Colonic mucosa (tissue), 4 donors: ENCODE measurements around the gene ZDHHC4. TPM values are rescaled to one million over a fixed set of nuclear protein-coding genes. Genes with fewer than 3 reads are reported as not detected.

Source experiments
- DNase-seq: peaks from one replicate; pipeline ENCODE4 v3.0.0-alpha.2; 2020
- H3K27ac ChIP-seq: fragments of 200-600 bp; one replicate; pipeline ENCODE4 v1.8.0; 2021
- H3K27me3 ChIP-seq: fragments of 200-600 bp; one replicate; pipeline ENCODE4 v1.8.0; 2021
- H3K36me3 ChIP-seq: fragments of 200-600 bp; one replicate; pipeline ENCODE4 v1.8.0; 2021
- H3K4me1 ChIP-seq: fragments of 200-600 bp; one replicate; pipeline ENCODE4 v1.8.0; 2021; ENCODE audit warnings: mild to moderate bottlenecking
- H3K4me3 ChIP-seq: fragments of 200-600 bp; one replicate; pipeline ENCODE4 v1.8.0; 2021
- H3K9ac ChIP-seq, 2 donors: one replicate each; pipeline ENCODE4 v1.7.0; 2013; ENCODE audit warnings: control low read depth in 2 of 2, low read depth in 2 of 2, low read length in 2 of 2
- H3K9me3 ChIP-seq: fragments of 200-600 bp; one replicate; pipeline ENCODE4 v1.8.0; 2021
- intact Hi-C: fragments of 100-400 bp; cut with DNase I; formaldehyde crosslinking; loops from one replicate; pipeline ENCODE4 v1.14.1; 2022
- total RNA-seq, 2 donors: library from RNA; stranded (reverse); fragmentation: NEBNext Ultra II Directional in 1 of 2; extraction: Animal tissue kit (Norgen Biotek cat#: 25700) in 1 of 2; gene quantifications; one replicate each; pipeline ENCODE4 v1.2.1, GENCODE V29; 2021
- TF ChIP-seq, protein P1 (sequence below): fragments of 200-600 bp; IDR thresholded peaks from one replicate; pipeline ENCODE4 v1.8.0; 2022; ENCODE audit warnings: antibody characterized with exemption, mild to moderate bottlenecking
- donor health status: healthy.
- donor health status: DM: no; HTN: no; CAD: no.
- donor health status: DM: no; HTN: no; CAD: no.

ZDHHC4 gene
- total RNA-seq, 2 donors from 2014 or later: 34.8 to 40.1 TPM

DNA sequence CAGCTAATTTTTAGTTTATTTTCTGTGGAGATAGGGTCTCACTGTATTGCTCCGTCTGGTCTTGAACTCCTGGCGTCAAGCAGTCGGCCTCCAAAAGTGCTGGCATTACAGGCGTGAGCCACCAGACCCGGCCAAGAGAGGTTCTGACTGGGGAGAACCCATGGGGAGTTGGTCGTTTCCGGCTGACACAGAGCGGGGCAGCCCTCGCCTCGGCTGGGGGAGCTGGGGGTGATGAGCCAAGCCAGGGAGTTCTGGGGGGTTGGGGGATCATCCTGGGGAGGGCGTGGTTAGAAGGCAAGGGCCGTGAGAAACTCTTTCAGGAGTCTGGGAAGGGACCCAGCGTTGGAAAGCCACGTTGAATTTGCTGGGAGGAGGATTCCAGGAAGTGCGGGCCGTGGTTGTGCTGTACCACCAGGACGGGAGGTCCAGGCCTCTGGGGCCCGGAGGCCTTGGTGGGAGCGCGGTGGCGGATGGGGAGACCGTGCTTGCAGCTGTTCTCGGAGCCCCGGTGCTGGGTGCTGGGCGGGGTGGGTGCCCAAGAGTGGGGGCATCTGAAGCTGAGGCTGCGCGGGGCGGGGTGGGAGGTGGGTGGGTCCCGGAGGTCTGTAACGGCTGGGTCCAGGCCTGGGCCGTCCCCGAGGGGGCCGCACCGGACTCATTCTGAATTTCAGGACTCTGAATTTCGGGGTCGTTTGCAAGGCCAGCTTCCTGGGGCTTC lies 29.8 kb downstream of the ZDHHC4 start:
- TF ChIP-seq, protein P1, sequence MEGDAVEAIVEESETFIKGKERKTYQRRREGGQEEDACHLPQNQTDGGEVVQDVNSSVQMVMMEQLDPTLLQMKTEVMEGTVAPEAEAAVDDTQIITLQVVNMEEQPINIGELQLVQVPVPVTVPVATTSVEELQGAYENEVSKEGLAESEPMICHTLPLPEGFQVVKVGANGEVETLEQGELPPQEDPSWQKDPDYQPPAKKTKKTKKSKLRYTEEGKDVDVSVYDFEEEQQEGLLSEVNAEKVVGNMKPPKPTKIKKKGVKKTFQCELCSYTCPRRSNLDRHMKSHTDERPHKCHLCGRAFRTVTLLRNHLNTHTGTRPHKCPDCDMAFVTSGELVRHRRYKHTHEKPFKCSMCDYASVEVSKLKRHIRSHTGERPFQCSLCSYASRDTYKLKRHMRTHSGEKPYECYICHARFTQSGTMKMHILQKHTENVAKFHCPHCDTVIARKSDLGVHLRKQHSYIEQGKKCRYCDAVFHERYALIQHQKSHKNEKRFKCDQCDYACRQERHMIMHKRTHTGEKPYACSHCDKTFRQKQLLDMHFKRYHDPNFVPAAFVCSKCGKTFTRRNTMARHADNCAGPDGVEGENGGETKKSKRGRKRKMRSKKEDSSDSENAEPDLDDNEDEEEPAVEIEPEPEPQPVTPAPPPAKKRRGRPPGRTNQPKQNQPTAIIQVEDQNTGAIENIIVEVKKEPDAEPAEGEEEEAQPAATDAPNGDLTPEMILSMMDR: no peak
- no peaks in the 10 kb centered on the region for H3K27me3 ChIP-seq
- H3K4me3 ChIP-seq: no peak overlapping the region
- no peaks in the 10 kb centered on the region for H3K4me1 ChIP-seq
- intact Hi-C loops: no loop called here
- no peak overlapping the region for H3K9ac ChIP-seq
- no peaks in the 10 kb centered on the region for H3K36me3 ChIP-seq
- H3K9me3 ChIP-seq: no peaks in the 10 kb centered on the region
- H3K27ac ChIP-seq: no peak overlapping the region
- no peak for DNase-seq

GRCh38 chr7:6607651-6608051 lies 30.4 kb downstream of the ZDHHC4 start:
- H3K27ac ChIP-seq: no peak overlapping the region
- H3K36me3 ChIP-seq: no peaks in the 10 kb centered on the region
- DNase-seq: no peak
- H3K27me3 ChIP-seq: no peaks in the 10 kb centered on the region
- H3K4me1 ChIP-seq: no peaks in the 10 kb centered on the region
- intact Hi-C loops: no loop called here
- TF ChIP-seq, protein P1: no peak
- H3K9me3 ChIP-seq: no peaks in the 10 kb centered on the region
- no peak overlapping the region for H3K4me3 ChIP-seq
- H3K9ac ChIP-seq: no peak overlapping the region

GRCh38 chr7:6608081-6608480 lies 30.8 kb downstream of the ZDHHC4 start:
- Histone ChIP-seq H3K36me3 (no peaks in the 10 kb centered on the region), H3K4me3 (no peak overlapping the region)

GRCh38 chr7:6608794-6609193 lies 31.5 kb downstream of the ZDHHC4 start:
- intact Hi-C loops: no loop called here
- TF ChIP-seq, protein P1: no peak
- no peak for DNase-seq

More at GRCh38 chr7:6608081-6608480, 30.8 kb downstream of the ZDHHC4 start:
- Histone ChIP-seq H3K9me3 (no peaks in the 10 kb centered on the region), H3K4me1 (no peaks in the 10 kb centered on the region), H3K27me3 (no peaks in the 10 kb centered on the region), H3K27ac (no peak overlapping the region), H3K9ac (no peak overlapping the region)
- TF ChIP-seq, protein P1: no peak
- no peak for DNase-seq
- intact Hi-C loops: no loop called here

GRCh38 chr7:6612819-6613218 lies 35.6 kb downstream of the ZDHHC4 start:
- peaks cover 17% of the 10 kb centered on the region for H3K27me3 ChIP-seq
- no peaks in the 10 kb centered on the region for H3K9me3 ChIP-seq
- no peaks in the 10 kb centered on the region for H3K4me1 ChIP-seq
- DNase-seq: no peak
- H3K27ac ChIP-seq: no peak overlapping the region
- H3K9ac ChIP-seq: no peak overlapping the region
- no peaks in the 10 kb centered on the region for H3K36me3 ChIP-seq
- H3K4me3 ChIP-seq: no peak overlapping the region
- intact Hi-C loops: no loop called here
- TF ChIP-seq, protein P1: no peak

More at GRCh38 chr7:6608794-6609193, 31.5 kb downstream of the ZDHHC4 start:
- H3K27ac ChIP-seq: no peak overlapping the region
- H3K9ac ChIP-seq: no peak overlapping the region
- no peaks in the 10 kb centered on the region for H3K9me3 ChIP-seq
- no peaks in the 10 kb centered on the region for H3K4me1 ChIP-seq
- H3K36me3 ChIP-seq: no peaks in the 10 kb centered on the region
- no peak overlapping the region for H3K4me3 ChIP-seq
- no peaks in the 10 kb centered on the region for H3K27me3 ChIP-seq
